ENCODE results near the gene ZIC2.
"Not testable (repeated sequence)": the region's sequence is repeated elsewhere in the genome, so short reads cannot be mapped to it uniquely, and the experiment has no call there.

The ZIC2 gene

GRCh38 chr13:100024023-100024422 is 42.4 kb downstream of the ZIC2 start:
- no peak for DNase-seq

GRCh38 chr13:100029933-100030332 is 48.3 kb downstream of the ZIC2 start:
- DNase-seq: no peak

- not testable (repeated sequence) for DNase-seq
These were observed 51.1 kb downstream of the ZIC2 start for GRCh38 chr13:100032642-100033041.

- no peak for DNase-seq
These were observed 54.4 kb downstream of the ZIC2 start for GRCh38 chr13:100035936-100036335.
